ENCODE results near the gene DACH1.

DACH1 gene

GRCh38 chr13:71454509-71454908 lies 412.5 kb downstream of the DACH1 start:
- no peak; the same call in 2 of the 3 replicates for ATAC-seq
- TF ChIP-seq TSHZ2 (CRISPR knock-in tag; IDR thresholded peaks at IDR 0.05) (no peak), BACH2 (CRISPR knock-in tag; IDR thresholded peaks at IDR 0.05; ENCODE audit: borderline replicate concordance) (no peak), ZNF565 (CRISPR knock-in tag; conservative IDR thresholded peaks at IDR 0.05; ENCODE audit: low read depth) (no peak), PATZ1 (CRISPR knock-in tag; IDR thresholded peaks at IDR 0.05; ENCODE audit: borderline replicate concordance) (no peak)

- TF ChIP-seq ZNF565 (CRISPR knock-in tag; conservative IDR thresholded peaks at IDR 0.05; ENCODE audit: low read depth) (no peak), PATZ1 (CRISPR knock-in tag; IDR thresholded peaks at IDR 0.05; ENCODE audit: borderline replicate concordance) (no peak), TSHZ2 (CRISPR knock-in tag; IDR thresholded peaks at IDR 0.05) (no peak), ZFP3 (CRISPR knock-in tag; IDR thresholded peaks at IDR 0.05) (no peak), OSR1 (CRISPR knock-in tag; IDR thresholded peaks at IDR 0.05) (no peak), PPARA (CRISPR knock-in tag; IDR thresholded peaks at IDR 0.05; ENCODE audit: borderline replicate concordance) (no peak), ZNF70 (CRISPR knock-in tag; IDR thresholded peaks at IDR 0.05) (no peak), CSDC2 (CRISPR knock-in tag; IDR thresholded peaks at IDR 0.05) (no peak), ZC3H10 (CRISPR knock-in tag; IDR thresholded peaks at IDR 0.05) (no peak), POU6F1 (CRISPR knock-in tag; IDR thresholded peaks at IDR 0.05; ENCODE audit: borderline replicate concordance, low read depth) (no peak), ARNTL (CRISPR knock-in tag; IDR thresholded peaks at IDR 0.05; ENCODE audit: borderline replicate concordance, low read depth) (no peak)
- ATAC-seq: no peak
These were observed 418.8 kb downstream of the DACH1 start for GRCh38 chr13:71448080-71448630.

GRCh38 chr13:71437704-71438103 lies 429.3 kb downstream of the DACH1 start:
- ATAC-seq: no peak
- TF ChIP-seq BACH2 (CRISPR knock-in tag; IDR thresholded peaks at IDR 0.05; ENCODE audit: borderline replicate concordance) (no peak), OSR1 (CRISPR knock-in tag; IDR thresholded peaks at IDR 0.05) (no peak), TCF4 (CRISPR knock-in tag; IDR thresholded peaks at IDR 0.05; ENCODE audit: borderline replicate concordance) (no peak), RARB (CRISPR knock-in tag; IDR thresholded peaks at IDR 0.05) (no peak), ARNTL (CRISPR knock-in tag; IDR thresholded peaks at IDR 0.05; ENCODE audit: borderline replicate concordance, low read depth) (no peak), ZC3H10 (CRISPR knock-in tag; IDR thresholded peaks at IDR 0.05) (no peak), ZNF8 (CRISPR knock-in tag; IDR thresholded peaks at IDR 0.05) (no peak), CREB5 (CRISPR knock-in tag; IDR thresholded peaks at IDR 0.05; ENCODE audit: low read depth) (no peak), ESRRG (CRISPR knock-in tag; IDR thresholded peaks at IDR 0.05) (no peak), ZNF565 (CRISPR knock-in tag; conservative IDR thresholded peaks at IDR 0.05; ENCODE audit: low read depth) (no peak), GLIS3 (CRISPR knock-in tag; IDR thresholded peaks at IDR 0.05) (no peak), PATZ1 (CRISPR knock-in tag; IDR thresholded peaks at IDR 0.05; ENCODE audit: borderline replicate concordance) (no peak), ZFP30 (CRISPR knock-in tag; IDR thresholded peaks at IDR 0.05) (no peak)

Data from SK-N-SH treated with all-trans-retinoic acid at 6 μM for 48 hours (cell line).